Measurements from ENCODE around the gene C8A. TPM values are rescaled to one million over a fixed set of nuclear protein-coding genes. Genes with fewer than 3 reads are reported as not detected.

C8A gene
- total and polyA plus RNA-seq, 2 of the 8 experiments (the other 6 are each of a cell fraction or from before 2014, with no cell fraction given) = not detected

DNA sequence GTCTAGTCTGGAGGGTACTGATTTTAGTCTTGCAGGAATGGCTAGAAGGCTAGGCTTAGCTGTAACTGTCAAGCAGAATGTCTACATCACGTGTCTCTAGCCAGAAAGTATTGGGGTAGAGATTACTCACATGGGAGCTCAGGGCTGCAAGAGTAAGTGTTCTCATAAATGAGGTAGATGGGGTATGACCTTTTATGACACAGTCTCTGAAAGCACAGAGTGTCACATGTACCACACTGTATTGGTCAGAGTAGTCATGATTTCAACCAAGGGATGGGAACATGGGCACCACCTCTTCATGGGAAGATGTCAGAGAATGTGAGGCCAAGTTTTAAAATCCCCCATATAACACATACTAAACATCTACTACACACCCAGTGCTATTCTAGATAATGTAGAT is 38.3 kb upstream of the C8A start:
- no peaks in the 10 kb centered on the region for H3K27me3 ChIP-seq (replicated peaks in 1 of 4; ENCODE audit: control insufficient read depth in 3 of 4, extremely low read depth in 1 of 4, insufficient read depth in 3 of 4, low read length in 3 of 4)
- WGBS, 2 experiments (ENCODE audit: extremely low coverage in 1 of 2, insufficient coverage in 1 of 2, insufficient read length in 1 of 2, insufficient replicate concordance in 2 of 2, low coverage in 1 of 2, low lambda C conversion rate in 2 of 2, missing lambda C conversion rate in 1 of 2) = 90% methylated on average over 1 of the region's 1 CpG; no CpG with 5 or more reads in 1 of the 2 experiments
- H2BK20ac ChIP-seq (ENCODE audit: low read length) = no peak overlapping the region
- peaks cover 3% of the 10 kb centered on the region; the same call in 1 of the 2 replicates for H3K23me2 ChIP-seq (ENCODE audit: low read depth, low read length)
- DNase-seq (ENCODE audit: low read depth in 1 of 2, low spot score in 2 of 2) (no peak), FAIRE-seq (no peak)
- no peak overlapping the region for H3K27ac ChIP-seq (ENCODE audit: low read depth, low read length)
- H4K20me1 ChIP-seq (replicated peaks in 1 of 2; ENCODE audit: control insufficient read depth in 1 of 2, insufficient read depth in 2 of 2, low read length in 2 of 2) = no peaks in the 10 kb centered on the region
- H2BK5ac ChIP-seq (ENCODE audit: low read depth, low read length) = no peak overlapping the region
- no peak overlapping the region for H3K4ac ChIP-seq (replicated peaks; ENCODE audit: insufficient read length, low read depth, low read length)
- no peak overlapping the region for H2BK15ac ChIP-seq (ENCODE audit: low read length)
- H3K79me2 ChIP-seq (ENCODE audit: control insufficient read depth in 1 of 2, insufficient read depth in 2 of 2, low read length in 2 of 2) = no peaks in the 10 kb centered on the region
- no peak overlapping the region for H3K14ac ChIP-seq (ENCODE audit: insufficient read length)
- H4K91ac ChIP-seq (replicated peaks; ENCODE audit: insufficient read length, low read length) = peak overlapping the region; percentile 48
- H3K36me3 ChIP-seq (ENCODE audit: control insufficient read depth in 2 of 4, insufficient read depth in 4 of 4, low read length in 3 of 4) = no peaks in the 10 kb centered on the region
- no peak overlapping the region for H3K4me3 ChIP-seq (ENCODE audit: extremely low read depth in 1 of 4, insufficient read depth in 2 of 4, low read depth in 3 of 4, low read length in 4 of 4)
- H3K23ac ChIP-seq (ENCODE audit: insufficient read length) = no peak overlapping the region
- H2BK120ac ChIP-seq (replicated peaks; ENCODE audit: low read depth, low read length) = no peak overlapping the region
- no peak overlapping the region for H2AFZ ChIP-seq (ENCODE audit: low read length)
- H3K9ac ChIP-seq (replicated peaks in 1 of 4; ENCODE audit: extremely low read depth in 1 of 4, low read depth in 3 of 4, low read length in 3 of 4) = no peak overlapping the region
- no peak overlapping the region for H2AK5ac ChIP-seq (ENCODE audit: low read depth, low read length)
- POLR2A ChIA-PET (ENCODE audit: partially characterized antibody) = no interaction called here
- peaks cover 0 to 2% of the 10 kb centered on the region in 2 experiments; a peak in 1 of 4 replicates for H3K9me3 ChIP-seq (ENCODE audit: insufficient read depth in 2 of 2, low read depth in 1 of 2, low read length in 1 of 2)
- CTCF ChIA-PET (ENCODE audit: partially characterized antibody) = interaction anchor here (1.0 to 3.0 kb wide), 5 partner anchors 9 to 58 kb away, joined by 3 to 9 read pairs (median 4); no protein-coding TSS in a partner anchor
- H4K8ac ChIP-seq (ENCODE audit: extremely low read depth, insufficient read depth, low read length) = no peak overlapping the region
- no peak overlapping the region for H4K5ac ChIP-seq (ENCODE audit: insufficient read length, low read depth, low read length)
- no peak overlapping the region for H3K56ac ChIP-seq (replicated peaks; ENCODE audit: insufficient read length, low read depth, low read length)
- no peak overlapping the region for H3K4me2 ChIP-seq (ENCODE audit: insufficient read depth in 1 of 2, low read depth in 2 of 2, low read length in 2 of 2)
- no peak overlapping the region for H2BK12ac ChIP-seq (ENCODE audit: low read depth, low read length)
- no peaks in the 10 kb centered on the region for H3K79me1 ChIP-seq (ENCODE audit: low read depth, low read length)
- no peak overlapping the region for H3K18ac ChIP-seq (ENCODE audit: extremely low read depth, low read length)
- peaks cover 2 to 9% (median 6%) of the 10 kb centered on the region in 4 experiments; a peak in 6 of 7 replicates for H3K4me1 ChIP-seq (replicated peaks in 1 of 4; ENCODE audit: control insufficient read depth in 3 of 4, insufficient read depth in 4 of 4, low read length in 3 of 4)

Measured in H1 (cell line).